HFF-Myc (cell line): ENCODE measurements around the gene ADAMTS16.

Experiments used
- DNase-seq: peaks from one replicate; pipeline ENCODE4 v3.0.0-alpha.2; 2011; ENCODE audit warnings: low read depth; ENCODE audit errors: extremely low read depth
- H3K4me3 ChIP-seq: replicated peaks from 2 replicates; pipeline ENCODE4 v1.5.1; 2011; ENCODE audit warnings: low read depth, mild to moderate bottlenecking, control low read depth, low read length
- CTCF ChIP-seq: IDR thresholded peaks from 2 replicates; pipeline ENCODE4 v1.5.1; 2012; ENCODE audit warnings: mild to moderate bottlenecking, low read depth, low read length, control low read depth; ENCODE audit errors: missing control alignments

ADAMTS16 gene

DNA sequence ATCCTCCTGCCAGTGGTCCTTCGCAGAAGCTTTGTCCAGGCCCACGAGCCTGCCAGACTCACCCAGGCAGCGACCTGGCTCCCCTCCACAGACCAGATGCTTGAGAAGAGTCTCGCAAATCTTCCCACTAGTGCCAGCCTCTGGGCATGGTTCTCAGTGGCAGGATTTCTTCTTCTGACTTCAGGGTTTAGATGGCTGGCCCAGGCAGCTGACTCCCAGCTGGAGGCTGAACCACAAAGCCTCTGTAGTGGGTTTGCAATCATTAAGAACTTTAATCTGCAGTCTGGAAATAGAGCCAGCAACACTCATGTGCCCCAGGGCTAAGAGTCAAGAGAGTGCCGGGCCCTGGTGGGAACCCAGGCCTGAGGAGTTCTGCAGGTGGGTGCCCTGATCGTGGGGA lies 191.7 kb downstream of the ADAMTS16 start:
- no peak for DNase-seq
- no peak overlapping the region for H3K4me3 ChIP-seq
- TF ChIP-seq CTCF: no peak

- no peak for DNase-seq
- TF ChIP-seq CTCF: no peak
Measured at GRCh38 chr5:5332287-5332686, 192.2 kb downstream of the ADAMTS16 start.

DNA sequence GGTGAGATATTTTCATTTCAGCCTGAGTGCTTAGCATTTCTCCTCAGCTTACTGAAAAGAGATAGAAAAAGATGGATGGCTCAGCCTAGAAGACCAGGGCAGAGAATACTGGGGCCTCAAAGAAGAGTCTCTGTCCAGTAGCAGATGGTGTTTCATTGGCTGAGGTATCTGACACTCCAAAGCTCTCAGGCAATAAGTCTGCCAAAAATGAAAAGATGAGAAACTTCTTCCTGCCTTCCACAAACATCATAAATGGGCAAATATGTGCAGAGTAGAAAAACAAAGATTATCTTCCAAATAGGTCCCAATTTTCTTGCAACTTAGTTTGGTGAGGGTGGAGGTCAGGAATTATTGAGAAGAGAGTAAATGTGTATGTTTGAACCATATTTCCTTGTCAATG lies 195.0 kb downstream of the ADAMTS16 start:
- no peak for DNase-seq
- no peak for TF ChIP-seq CTCF
- no peak overlapping the region for H3K4me3 ChIP-seq

More at GRCh38 chr5:5332287-5332686, 192.2 kb downstream of the ADAMTS16 start:
- no peak overlapping the region for H3K4me3 ChIP-seq

DNA sequence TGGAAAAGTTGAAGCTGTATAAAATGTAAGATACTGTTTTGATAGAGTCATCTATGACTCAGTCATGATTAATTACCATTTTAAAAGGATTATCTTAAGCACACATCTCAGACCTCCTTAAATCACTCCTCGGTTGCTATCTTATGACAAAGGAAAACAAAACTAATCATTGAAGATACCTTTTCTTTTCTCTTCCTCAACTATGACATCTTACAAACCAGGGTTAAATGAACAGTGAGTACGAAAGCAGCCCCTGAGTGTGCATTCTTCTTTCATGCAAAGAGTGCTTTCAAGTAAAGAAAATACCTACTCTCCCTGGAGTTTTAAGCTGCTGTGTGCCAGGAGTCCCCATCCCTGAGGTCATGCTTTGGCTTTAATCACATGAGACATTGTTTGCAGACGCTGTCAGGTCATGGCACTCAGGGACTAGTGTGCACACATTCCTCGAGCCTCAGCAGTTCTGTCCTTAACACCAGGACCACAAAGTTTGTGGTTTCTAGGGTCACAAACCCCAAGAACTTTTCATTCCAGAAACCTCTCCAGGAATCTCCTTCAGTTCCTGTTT lies 195.7 kb downstream of the ADAMTS16 start:
- DNase-seq: peak; percentile 61
- TF ChIP-seq CTCF: no peak
- no peak overlapping the region for H3K4me3 ChIP-seq

- H3K4me3 ChIP-seq: no peak overlapping the region
- TF ChIP-seq CTCF: no peak
- DNase-seq: no peak
Measured at GRCh38 chr5:5339257-5339656, 199.1 kb downstream of the ADAMTS16 start.

DNA sequence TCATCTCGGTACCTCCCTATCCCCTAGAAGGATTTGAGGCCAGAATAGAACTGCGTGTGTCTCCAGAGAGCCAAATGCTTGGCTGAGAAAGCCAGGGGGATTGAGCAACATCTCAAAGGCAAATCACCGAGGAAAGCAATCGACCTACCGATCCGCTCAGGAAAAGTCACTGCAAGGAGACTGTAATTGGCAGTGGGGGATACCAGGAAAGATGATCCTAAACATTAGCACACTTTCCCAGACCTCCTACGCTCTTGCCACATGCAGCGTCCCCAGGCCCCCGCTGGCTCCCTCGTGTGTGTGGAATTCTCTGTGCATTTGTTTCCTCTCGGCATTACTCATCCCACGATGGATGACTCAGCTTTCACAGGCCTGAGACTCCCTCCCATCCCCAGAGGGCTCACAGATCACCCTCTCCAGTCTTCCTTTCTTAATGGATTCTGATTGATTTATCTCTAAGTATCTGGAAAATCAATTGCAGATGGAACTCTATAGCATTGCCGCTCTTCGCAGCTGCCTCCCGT lies 200.1 kb downstream of the ADAMTS16 start:
- TF ChIP-seq CTCF: peak; percentile 77
- DNase-seq: peak; percentile 97

More for the DNA sequence above, 200.1 kb downstream of the ADAMTS16 start:
- no peak overlapping the region for H3K4me3 ChIP-seq
